ENCODE results near the gene GUCY1A2.

GRCh38 chr11:106668147-106668546 lies 350.1 kb downstream of the GUCY1A2 start:
- no peak for TF ChIP-seq EZH2 (IDR thresholded peaks at IDR 0.05; ENCODE audit: insufficient read depth, poor library complexity, severe bottlenecking)
- TF ChIP-seq EZH2phosphoT487 (IDR thresholded peaks at IDR 0.05; ENCODE audit: insufficient read depth, low read depth) = no peak

Measured in GM23248 (cell line).